SK-N-SH treated with all-trans-retinoic acid at 6 μM for 48 hours (cell line): Measurements from ENCODE around the gene LRRC51.
A peak's percentile ranks its signal among the peaks of the same experiment; 100 is the strongest.

ENCODE experiments used
- ATAC-seq: fragments of 200-7000 bp; cut with Tn5 transposase; 3 replicates; pipeline ENCODE4 v1.9.1; 2020; ENCODE audit warnings: mild to moderate bottlenecking, moderate library complexity
- ARNTL ChIP-seq: fragments of 450-650 bp; formaldehyde crosslinking; IDR thresholded peaks from 2 replicates; pipeline ENCODE4 v1.5.0; 2020; ENCODE audit warnings: low read depth, mild to moderate bottlenecking, moderate library complexity, borderline replicate concordance
- BACH2 ChIP-seq: fragments of 250-450 bp; sonication (Bioruptor Pico); IDR thresholded peaks from 2 replicates; pipeline ENCODE4 v1.9.0; 2021; ENCODE audit warnings: mild to moderate bottlenecking, borderline replicate concordance
- CSDC2 ChIP-seq: fragments of 250-450 bp; sonication (Bioruptor Pico); IDR thresholded peaks from 2 replicates; pipeline ENCODE4 v1.5.0; 2020; ENCODE audit warnings: mild to moderate bottlenecking, moderate library complexity
- CSRNP3 ChIP-seq: fragments of 250-450 bp; sonication (Bioruptor Pico); IDR thresholded peaks from 2 replicates; pipeline ENCODE4 v1.5.1; 2021; ENCODE audit warnings: mild to moderate bottlenecking, moderate library complexity
- ESRRG ChIP-seq: fragments of 250-450 bp; sonication (Bioruptor Pico); IDR thresholded peaks from 2 replicates; pipeline ENCODE4 v1.6.1; 2021; ENCODE audit warnings: mild to moderate bottlenecking
- GLIS3 ChIP-seq: fragments of 250-450 bp; sonication (Bioruptor Pico); IDR thresholded peaks from 2 replicates; pipeline ENCODE4 v1.5.0; 2020; ENCODE audit warnings: mild to moderate bottlenecking, moderate library complexity
- OSR1 ChIP-seq: fragments of 250-450 bp; sonication (Bioruptor Pico); IDR thresholded peaks from 2 replicates; pipeline ENCODE4 v1.8.0; 2022; ENCODE audit warnings: moderate library complexity, mild to moderate bottlenecking, inconsistent platforms
- PPARA ChIP-seq: fragments of 250-450 bp; sonication (Bioruptor Pico); IDR thresholded peaks from 2 replicates; pipeline ENCODE4 v1.5.0; 2020; ENCODE audit warnings: mild to moderate bottlenecking, borderline replicate concordance
- RARB ChIP-seq: fragments of 250-450 bp; sonication (Bioruptor Pico); IDR thresholded peaks from 2 replicates; pipeline ENCODE4 v1.8.0; 2021; ENCODE audit warnings: mild to moderate bottlenecking, moderate library complexity
- SNAI2 ChIP-seq: fragments of 250-450 bp; sonication (Bioruptor Pico); IDR thresholded peaks from 2 replicates; pipeline ENCODE4 v1.5.0; 2020; ENCODE audit warnings: mild to moderate bottlenecking, moderate library complexity
- TOX ChIP-seq: fragments of 250-450 bp; sonication (Bioruptor Pico); IDR thresholded peaks from 2 replicates; pipeline ENCODE4 v1.8.0; 2021; ENCODE audit warnings: mild to moderate bottlenecking, moderate library complexity, borderline replicate concordance
- TSHZ2 ChIP-seq: fragments of 250-450 bp; sonication (Bioruptor Pico); IDR thresholded peaks from 2 replicates; pipeline ENCODE4 v1.5.0; 2020; ENCODE audit warnings: mild to moderate bottlenecking, moderate library complexity
- ZC3H10 ChIP-seq: fragments of 250-450 bp; sonication (Bioruptor Pico); IDR thresholded peaks from 2 replicates; pipeline ENCODE4 v1.5.1; 2021; ENCODE audit warnings: mild to moderate bottlenecking, moderate library complexity
- ZFP3 ChIP-seq: fragments of 250-450 bp; sonication (Bioruptor Pico); IDR thresholded peaks from 2 replicates; pipeline ENCODE4 v1.5.0; 2020; ENCODE audit warnings: mild to moderate bottlenecking, moderate library complexity
- ZFP30 ChIP-seq: fragments of 450-650 bp; formaldehyde crosslinking; IDR thresholded peaks from 2 replicates; pipeline ENCODE4 v1.5.0; 2022; ENCODE audit warnings: mild to moderate bottlenecking, moderate library complexity
- ZNF565 ChIP-seq: fragments of 450-650 bp; formaldehyde crosslinking; conservative IDR thresholded peaks from 2 replicates; pipeline ENCODE4 v1.5.0; 2020; ENCODE audit warnings: low read depth, mild to moderate bottlenecking, moderate library complexity
- ZNF70 ChIP-seq: fragments of 450-650 bp; formaldehyde crosslinking; IDR thresholded peaks from 2 replicates; pipeline ENCODE4 v1.5.0; 2020; ENCODE audit warnings: mild to moderate bottlenecking, moderate library complexity

The LRRC51 gene

GRCh38 chr11:72102946-72103753, 22.5 kb downstream of the LRRC51 start, which contains the start of gene LAMTOR1:
Gene LAMTOR1, minus strand, starts transcription at chr11:72103297. Its CDS starts 73 bp downstream, at chr11:72103224.
- TF ChIP-seq BACH2: no peak
- TF ChIP-seq ZFP3 (CRISPR knock-in tag): peak; percentile 68; the same call in 1 of the 2 replicates
- peak; percentile 64; the same call in 1 of the 2 replicates for TF ChIP-seq CSDC2 (CRISPR knock-in tag)
- TF ChIP-seq OSR1: peak; percentile 62; the same call in 1 of the 2 replicates
- no peak for TF ChIP-seq TOX (CRISPR knock-in tag)
- TF ChIP-seq TSHZ2 (CRISPR knock-in tag): peak; percentile 15
- no peak for TF ChIP-seq RARB (CRISPR knock-in tag)
- peak; percentile 88 for TF ChIP-seq SNAI2 (CRISPR knock-in tag)
- peak; percentile 86; the same call in 1 of the 2 replicates for TF ChIP-seq GLIS3
- ATAC-seq: peak; percentile 96

- no peak for ATAC-seq
These were observed 23.1 kb downstream of the LRRC51 start for GRCh38 chr11:72103754-72104167.

GRCh38 chr11:72105888-72106287, 25.2 kb downstream of the LRRC51 start, which contains the start of gene TOMT:
Gene TOMT, plus strand, starts transcription at chr11:72105924. Its CDS starts 28 bp downstream, at chr11:72105952.
- ATAC-seq: no peak
- TF ChIP-seq ARNTL (no peak), PPARA (CRISPR knock-in tag) (no peak), CSRNP3 (CRISPR knock-in tag) (no peak), ZNF70 (no peak), SNAI2 (CRISPR knock-in tag) (no peak), OSR1 (no peak), ZFP30 (no peak)

More at GRCh38 chr11:72103754-72104167, 23.1 kb downstream of the LRRC51 start:
- TF ChIP-seq CSRNP3 (CRISPR knock-in tag) (no peak), ZFP3 (CRISPR knock-in tag) (no peak), CSDC2 (CRISPR knock-in tag) (no peak), ESRRG (CRISPR knock-in tag) (no peak), ZC3H10 (no peak), ZNF70 (no peak), ZNF565 (CRISPR knock-in tag) (no peak), TSHZ2 (CRISPR knock-in tag) (0 out of 2 replicates have a peak, but pooled peaks have one; percentile 31)
- TF ChIP-seq, all 23 proteins: peak for 1
